ENCODE measurements around the gene SSX2IP.

GRCh38 chr1:84721152-84721551 lies 30.9 kb upstream of the SSX2IP start:
- TF ChIP-seq POLR2A (IDR thresholded peaks at IDR 0.05) (no peak), CTCF (IDR thresholded peaks at IDR 0.05) (no peak), EP300 (IDR thresholded peaks at IDR 0.05) (no peak)
